HT-29 (cell line): Measurements from ENCODE around the gene SLC22A23. TPM values are rescaled to one million over a fixed set of nuclear protein-coding genes. Genes with fewer than 3 reads are reported as not detected.

ENCODE experiments used
- DNase-seq: peaks from one replicate; pipeline ENCODE4 v3.0.0-alpha.2; 2015; ENCODE audit warnings: low spot score
- total RNA-seq: library from RNA; depleted of rRNA; stranded (reverse); fragments of >200 nt; shearing (Covaris generic); gene quantifications from 2 replicates; pipeline ENCODE4 v1.2.3, GENCODE V29; 2014

Gene SLC22A23
- total RNA-seq, 1 experiment from 2014 or later = 10.8 TPM

- no peak for DNase-seq
These were observed 101.9 kb downstream of the SLC22A23 start for GRCh38 chr6:3355011-3355357.

- DNase-seq = no peak
These were observed 102.9 kb downstream of the SLC22A23 start for GRCh38 chr6:3353939-3354338.

GRCh38 chr6:3353213-3353903 is 103.5 kb downstream of the SLC22A23 start:
- DNase-seq = no peak

GRCh38 chr6:3352678-3353077 is 104.2 kb downstream of the SLC22A23 start:
- no peak for DNase-seq

- DNase-seq = no peak
These were observed 104.9 kb downstream of the SLC22A23 start for GRCh38 chr6:3351829-3352524.

- DNase-seq = no peak
These were observed 105.7 kb downstream of the SLC22A23 start for GRCh38 chr6:3351105-3351676.

GRCh38 chr6:3350252-3350796 is 106.5 kb downstream of the SLC22A23 start:
- DNase-seq = no peak

GRCh38 chr6:3349388-3350251 is 107.2 kb downstream of the SLC22A23 start:
- DNase-seq = no peak

- no peak for DNase-seq
These were observed 108.0 kb downstream of the SLC22A23 start for GRCh38 chr6:3348821-3349220.

- DNase-seq = no peak
These were observed 109.0 kb downstream of the SLC22A23 start for GRCh38 chr6:3347826-3348225.

GRCh38 chr6:3347247-3347646 is 109.6 kb downstream of the SLC22A23 start:
- DNase-seq = no peak

GRCh38 chr6:3346476-3346875 is 110.4 kb downstream of the SLC22A23 start:
- no peak for DNase-seq

GRCh38 chr6:3345836-3346235 is 111.0 kb downstream of the SLC22A23 start:
- DNase-seq = no peak

- no peak for DNase-seq
These were observed 113.6 kb downstream of the SLC22A23 start for GRCh38 chr6:3343089-3343883.

- DNase-seq = no peak
These were observed 115.4 kb downstream of the SLC22A23 start for GRCh38 chr6:3341467-3341866.

- DNase-seq = no peak
These were observed 116.0 kb downstream of the SLC22A23 start for GRCh38 chr6:3340894-3341293.

- no peak for DNase-seq
These were observed 116.5 kb downstream of the SLC22A23 start for GRCh38 chr6:3340358-3340802.

- no peak for DNase-seq
These were observed 117.0 kb downstream of the SLC22A23 start for GRCh38 chr6:3339811-3340210.

GRCh38 chr6:3337521-3338350 is 119.1 kb downstream of the SLC22A23 start:
- peak; percentile 62 for DNase-seq
